OCI-LY7 (cell line): Measurements from ENCODE around the gene RPUSD1.

Experiments
- CTCF ChIP-seq: fragments of 200-600 bp; sonication (generic); conservative IDR thresholded peaks from 2 replicates; pipeline ENCODE4 v1.5.1; 2014; ENCODE audit warnings: mild to moderate bottlenecking, antibody characterized with exemption, low read length, moderate library complexity, mixed read lengths
- EZH2phosphoT487 ChIP-seq: fragments of 200-600 bp; sonication (generic); IDR thresholded peaks from 2 replicates; pipeline ENCODE4 v1.6.1; 2018; ENCODE audit warnings: low read depth, borderline replicate concordance, mild to moderate bottlenecking, mixed run types, antibody characterized with exemption, low read length, moderate library complexity, mixed read lengths

- TF ChIP-seq EZH2phosphoT487 (no peak), CTCF (no peak)
Measured at GRCh38 chr16:802914-803753, 15.0 kb upstream of the RPUSD1 start.
